AG09309 (cell line): ENCODE measurements around the gene DDX20.

Source experiments
- DNase-seq: peaks from one replicate; pipeline ENCODE4 v3.0.0-alpha.2; 2010; ENCODE audit warnings: low read depth
- H3K4me3 ChIP-seq: 2 replicates; pipeline ENCODE4 v1.5.1; 2011; ENCODE audit warnings: mild to moderate bottlenecking, low read depth, low read length, moderate library complexity; ENCODE audit not compliant: control insufficient read depth
- TF ChIP-seq, protein P1 (sequence below): IDR thresholded peaks from 2 replicates; pipeline ENCODE4 v1.5.1; 2011; ENCODE audit warnings: mild to moderate bottlenecking, low read depth, low read length, inconsistent platforms; ENCODE audit not compliant: insufficient read depth, control insufficient read depth; ENCODE audit errors: missing control alignments

The DDX20 gene

GRCh38 chr1:111732718-111733117 is 23.0 kb upstream of the DDX20 start:
- no peak overlapping the region for H3K4me3 ChIP-seq
- TF ChIP-seq, protein P1, sequence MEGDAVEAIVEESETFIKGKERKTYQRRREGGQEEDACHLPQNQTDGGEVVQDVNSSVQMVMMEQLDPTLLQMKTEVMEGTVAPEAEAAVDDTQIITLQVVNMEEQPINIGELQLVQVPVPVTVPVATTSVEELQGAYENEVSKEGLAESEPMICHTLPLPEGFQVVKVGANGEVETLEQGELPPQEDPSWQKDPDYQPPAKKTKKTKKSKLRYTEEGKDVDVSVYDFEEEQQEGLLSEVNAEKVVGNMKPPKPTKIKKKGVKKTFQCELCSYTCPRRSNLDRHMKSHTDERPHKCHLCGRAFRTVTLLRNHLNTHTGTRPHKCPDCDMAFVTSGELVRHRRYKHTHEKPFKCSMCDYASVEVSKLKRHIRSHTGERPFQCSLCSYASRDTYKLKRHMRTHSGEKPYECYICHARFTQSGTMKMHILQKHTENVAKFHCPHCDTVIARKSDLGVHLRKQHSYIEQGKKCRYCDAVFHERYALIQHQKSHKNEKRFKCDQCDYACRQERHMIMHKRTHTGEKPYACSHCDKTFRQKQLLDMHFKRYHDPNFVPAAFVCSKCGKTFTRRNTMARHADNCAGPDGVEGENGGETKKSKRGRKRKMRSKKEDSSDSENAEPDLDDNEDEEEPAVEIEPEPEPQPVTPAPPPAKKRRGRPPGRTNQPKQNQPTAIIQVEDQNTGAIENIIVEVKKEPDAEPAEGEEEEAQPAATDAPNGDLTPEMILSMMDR = no peak
- DNase-seq = no peak

DNA sequence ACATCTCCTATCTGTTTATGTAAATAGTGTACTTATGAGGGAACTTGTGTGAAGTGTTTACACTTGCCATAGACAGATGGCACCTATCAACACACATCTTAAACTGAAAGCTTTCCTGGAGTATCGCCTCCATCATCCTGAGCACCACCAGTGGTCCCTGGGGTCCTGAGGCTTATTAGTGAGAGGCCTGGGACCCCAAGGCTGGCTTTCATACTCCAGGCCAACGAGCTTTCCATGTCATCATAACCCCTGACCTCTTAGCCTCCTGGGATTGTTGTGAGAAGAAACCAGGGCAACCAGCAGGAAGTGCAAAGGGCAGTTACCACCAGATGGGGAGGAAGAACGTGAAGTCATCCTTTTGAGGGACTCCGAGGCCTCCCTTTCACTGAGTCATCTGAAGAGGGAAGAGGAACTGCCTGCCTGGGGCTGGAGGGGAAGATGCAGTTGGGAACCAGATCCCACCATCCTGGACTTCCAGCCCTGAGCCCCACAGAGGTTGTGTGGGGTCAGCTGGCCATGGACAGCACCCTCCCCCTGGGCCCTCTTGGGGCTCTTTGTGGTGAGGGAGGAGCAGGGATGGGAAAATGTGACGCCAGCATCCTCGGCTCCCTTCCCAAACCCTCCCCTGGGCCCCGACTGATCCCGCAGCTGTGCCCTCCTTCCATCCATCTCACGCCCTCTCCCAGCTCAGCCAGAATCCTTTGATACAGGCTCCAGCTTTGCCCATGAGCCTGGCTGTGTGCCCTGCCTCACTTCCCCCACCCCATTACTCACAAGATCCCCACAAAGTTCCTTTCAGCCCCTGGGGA is 22.3 kb upstream of the DDX20 start:
- DNase-seq = peak; percentile 40
- TF ChIP-seq, protein P1 = no peak
- no peak overlapping the region for H3K4me3 ChIP-seq

- TF ChIP-seq, protein P1 = no peak
Observed at GRCh38 chr1:111733992-111734341, 21.7 kb upstream of the DDX20 start.

GRCh38 chr1:111734426-111734825 is 21.3 kb upstream of the DDX20 start:
- no peak for DNase-seq
- TF ChIP-seq, protein P1 = no peak
- no peak overlapping the region for H3K4me3 ChIP-seq

More at GRCh38 chr1:111733992-111734341, 21.7 kb upstream of the DDX20 start:
- no peak overlapping the region for H3K4me3 ChIP-seq
- no peak for DNase-seq

DNA sequence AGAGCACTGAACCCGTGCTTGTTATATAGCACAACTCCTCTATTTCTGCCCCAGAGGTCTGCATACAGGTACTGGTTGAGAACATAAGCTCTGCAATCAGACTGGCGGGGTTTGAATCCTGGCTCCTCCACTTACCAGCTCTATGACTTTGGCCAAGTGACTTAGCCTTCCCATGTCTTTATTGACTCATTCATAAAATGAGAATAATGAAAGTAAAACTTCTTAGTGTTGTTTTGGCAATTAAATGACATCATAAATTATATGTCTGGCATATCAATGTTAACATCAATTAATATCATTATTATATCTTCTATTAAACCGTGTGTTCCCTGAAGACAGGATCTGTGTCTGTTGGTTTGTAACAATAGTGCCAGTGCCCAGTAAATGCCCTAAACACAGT is 20.8 kb upstream of the DDX20 start:
- DNase-seq = no peak
- H3K4me3 ChIP-seq = no peak overlapping the region
- TF ChIP-seq, protein P1 = no peak

DNA sequence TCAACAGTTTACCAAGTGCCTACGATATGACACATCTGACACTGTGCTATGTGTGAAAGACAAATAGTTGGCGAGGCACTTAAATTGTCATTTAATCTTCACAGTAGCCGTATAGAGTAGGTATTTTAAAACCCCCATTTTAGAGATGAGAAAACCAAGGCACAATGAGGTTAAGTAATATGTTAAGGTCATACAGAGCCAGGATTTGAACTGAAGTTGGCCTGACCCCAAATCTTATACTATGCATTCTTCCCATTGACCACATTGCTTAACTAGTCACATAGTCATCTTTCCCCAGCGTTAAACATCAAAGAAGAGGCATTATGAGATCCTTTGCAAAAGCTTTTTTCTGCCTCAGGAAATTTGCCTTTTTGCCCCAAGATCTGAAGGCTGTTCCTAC is 20.4 kb upstream of the DDX20 start:
- no peak overlapping the region for H3K4me3 ChIP-seq
- no peak for DNase-seq
- TF ChIP-seq, protein P1 = no peak

DNA sequence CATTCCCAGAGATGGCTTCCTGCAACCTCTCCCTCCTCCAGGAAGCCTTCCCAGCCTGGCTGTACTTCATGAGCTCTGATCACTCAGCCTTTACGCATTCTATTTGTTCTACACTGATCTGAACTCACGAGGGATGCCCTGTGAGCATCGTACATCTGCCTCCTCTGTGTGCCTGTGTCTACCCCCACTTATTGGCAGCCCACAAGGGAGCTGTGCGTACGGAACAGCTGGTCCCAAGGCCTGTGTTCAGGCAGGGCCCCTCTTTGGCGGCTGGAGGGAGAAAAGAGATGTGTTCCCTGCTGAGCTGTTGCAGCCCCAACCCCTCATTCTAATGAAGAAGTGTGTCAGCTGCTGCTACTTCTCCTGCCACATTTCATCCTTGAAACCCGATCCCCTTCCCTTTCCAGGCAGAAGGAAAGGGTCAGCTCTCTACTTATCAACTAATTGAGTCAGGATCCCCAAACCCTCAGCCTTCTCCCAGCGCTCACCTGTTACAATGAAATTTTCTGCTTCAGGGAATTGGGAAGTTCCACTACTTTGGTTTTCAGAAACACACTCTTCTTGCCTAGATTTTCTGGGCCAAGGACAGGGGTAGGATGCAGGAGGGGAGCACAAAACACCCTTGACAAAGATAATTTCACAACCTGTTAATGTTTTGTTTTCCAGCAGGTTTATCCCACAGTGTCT is 19.7 kb upstream of the DDX20 start:
- no peak for DNase-seq

More for the DNA sequence above, 19.7 kb upstream of the DDX20 start:
- TF ChIP-seq, protein P1 = no peak
- no peak overlapping the region for H3K4me3 ChIP-seq
